SKM-1 treated with dmso at 0.1 percent for 144 hours (cell line): ENCODE results near the gene FAM171A2.

Experiments
- DNase-seq: peaks from one replicate; lab custom pipeline; 2025; ENCODE audit not compliant: unreplicated experiment; lab: John Stamatoyannopoulos, UW

Gene FAM171A2

GRCh38 chr17:44324092-44324570 is 39.5 kb downstream of the FAM171A2 start:
- DNase-seq, result no peak

- DNase-seq, result no peak
Observed at GRCh38 chr17:44323359-44324091, 40.1 kb downstream of the FAM171A2 start.

GRCh38 chr17:44322236-44322895 is 41.3 kb downstream of the FAM171A2 start:
- no peak for DNase-seq

- no peak for DNase-seq
Observed at GRCh38 chr17:44321246-44322120, 42.2 kb downstream of the FAM171A2 start.

GRCh38 chr17:44320066-44320465 is 43.6 kb downstream of the FAM171A2 start:
- no peak for DNase-seq

GRCh38 chr17:44318077-44318892 is 45.4 kb downstream of the FAM171A2 start:
- no peak for DNase-seq

GRCh38 chr17:44317545-44317944 is 46.1 kb downstream of the FAM171A2 start:
- no peak for DNase-seq

- no peak for DNase-seq
Observed at GRCh38 chr17:44315760-44316731, 47.6 kb downstream of the FAM171A2 start.

- no peak for DNase-seq
Observed at GRCh38 chr17:44314869-44315661, 48.6 kb downstream of the FAM171A2 start.

GRCh38 chr17:44314524-44314868 is 49.2 kb downstream of the FAM171A2 start:
- no peak for DNase-seq

- DNase-seq, result no peak
Observed at GRCh38 chr17:44314031-44314430, 49.6 kb downstream of the FAM171A2 start.

GRCh38 chr17:44312396-44313104 is 51.1 kb downstream of the FAM171A2 start:
- DNase-seq, result no peak

- no peak for DNase-seq
Observed at GRCh38 chr17:44311562-44312181, 52.0 kb downstream of the FAM171A2 start.

- DNase-seq, result no peak
Observed at GRCh38 chr17:44310609-44311376, 52.9 kb downstream of the FAM171A2 start.

GRCh38 chr17:44310188-44310587 is 53.5 kb downstream of the FAM171A2 start:
- no peak for DNase-seq

- no peak for DNase-seq
Observed at GRCh38 chr17:44309472-44309871, 54.2 kb downstream of the FAM171A2 start.

GRCh38 chr17:44308865-44309264 is 54.8 kb downstream of the FAM171A2 start:
- no peak for DNase-seq
